Lower lobe of right lung (tissue), 2 donors: ENCODE results near the gene APBB2. TPM values are rescaled to one million over a fixed set of nuclear protein-coding genes. Genes with fewer than 3 reads are reported as not detected.

Experiments
- ATAC-seq, 2 donors: fragments of 200-7000 bp; cut with Tn5 transposase; one replicate each; pipeline ENCODE4 v1.9.1; 2020 to 2022; ENCODE audit warnings: mild to moderate bottlenecking in 2 of 2, moderate library complexity in 2 of 2
- DNase-seq: peaks from one replicate; pipeline ENCODE4 v3.0.0-alpha.2; 2020
- H3K27ac ChIP-seq: fragments of 200-600 bp; one replicate; pipeline ENCODE4 v1.8.0; 2022
- H3K27me3 ChIP-seq: fragments of 200-600 bp; one replicate; pipeline ENCODE4 v1.8.0; 2022; ENCODE audit warnings: low read depth
- H3K36me3 ChIP-seq: fragments of 200-600 bp; one replicate; pipeline ENCODE4 v1.8.0; 2022; ENCODE audit warnings: mild to moderate bottlenecking
- H3K4me1 ChIP-seq: fragments of 200-600 bp; one replicate; pipeline ENCODE4 v1.8.0; 2022
- H3K4me3 ChIP-seq: fragments of 200-600 bp; one replicate; pipeline ENCODE4 v1.8.0; 2022; ENCODE audit warnings: mild to moderate bottlenecking
- H3K9me3 ChIP-seq: fragments of 200-600 bp; one replicate; pipeline ENCODE4 v1.8.0; 2022
- CTCF ChIP-seq: fragments of 200-600 bp; IDR thresholded peaks from one replicate; pipeline ENCODE4 v1.8.0; 2022; ENCODE audit warnings: antibody characterized with exemption, mild to moderate bottlenecking
- intact Hi-C: fragments of 100-400 bp; cut with DNase I; formaldehyde crosslinking; loops from one replicate; pipeline ENCODE4 v1.11.0; 2022
- total RNA-seq: library from RNA; stranded (reverse); fragmentation: NEBNext Ultra II Directional; extraction: Animal tissue kit (Norgen Biotek cat#: 25700); gene quantifications from one replicate; pipeline ENCODE4 v1.2.1, GENCODE V29; 2021
- donor health status: DM: no; HTN: yes; CAD: no; lungs with severe emphysema.

The APBB2 gene
- total RNA-seq, 1 donor from 2014 or later: 59.3 TPM

- H3K36me3 ChIP-seq: no peaks in the 10 kb centered on the region
- H3K4me1 ChIP-seq: peaks cover 22% of the 10 kb centered on the region
- TF ChIP-seq CTCF: peak; percentile 46
- intact Hi-C loops: no loop called here
- no peak overlapping the region for H3K4me3 ChIP-seq
- no peaks in the 10 kb centered on the region for H3K9me3 ChIP-seq
- DNase-seq: peak; percentile 67
- H3K27me3 ChIP-seq: no peaks in the 10 kb centered on the region
- no peak overlapping the region for H3K27ac ChIP-seq
- ATAC-seq: peak; percentile 81 to 82
Observed at GRCh38 chr4:40916880-40917279, 297.5 kb downstream of the APBB2 start.

- ATAC-seq (no peak), DNase-seq (no peak)
- intact Hi-C loops: no loop called here
- Histone ChIP-seq H3K36me3 (no peaks in the 10 kb centered on the region), H3K27ac (no peak overlapping the region), H3K4me1 (peaks cover 22% of the 10 kb centered on the region), H3K9me3 (no peaks in the 10 kb centered on the region), H3K27me3 (no peaks in the 10 kb centered on the region), H3K4me3 (no peak overlapping the region)
- no peak for TF ChIP-seq CTCF
Observed at GRCh38 chr4:40916218-40916555, 298.2 kb downstream of the APBB2 start.

GRCh38 chr4:40915318-40916217 is 298.8 kb downstream of the APBB2 start:
- ATAC-seq (peak; percentile 18 to 28), DNase-seq (no peak)
- Histone ChIP-seq H3K27me3 (no peaks in the 10 kb centered on the region), H3K9me3 (no peaks in the 10 kb centered on the region), H3K27ac (no peak overlapping the region), H3K4me3 (no peak overlapping the region), H3K4me1 (peaks cover 22% of the 10 kb centered on the region), H3K36me3 (no peaks in the 10 kb centered on the region)
- intact Hi-C loops: no loop called here
- TF ChIP-seq CTCF: no peak

GRCh38 chr4:40912460-40913184 is 301.7 kb downstream of the APBB2 start:
- H3K36me3 ChIP-seq: no peaks in the 10 kb centered on the region
- H3K4me3 ChIP-seq: no peak overlapping the region
- H3K27ac ChIP-seq: no peak overlapping the region
- no peaks in the 10 kb centered on the region for H3K27me3 ChIP-seq
- intact Hi-C loops: no loop called here
- DNase-seq: no peak
- no peaks in the 10 kb centered on the region for H3K9me3 ChIP-seq
- no peak for TF ChIP-seq CTCF
- no peak for ATAC-seq
- peaks cover 20% of the 10 kb centered on the region for H3K4me1 ChIP-seq

GRCh38 chr4:40910706-40911105 is 303.6 kb downstream of the APBB2 start:
- no peak overlapping the region for H3K27ac ChIP-seq
- ATAC-seq: no peak

More at GRCh38 chr4:40910706-40911105, 303.6 kb downstream of the APBB2 start:
- no peak for DNase-seq
- no peak for TF ChIP-seq CTCF
- intact Hi-C loops: no loop called here
- peaks cover 18% of the 10 kb centered on the region for H3K4me1 ChIP-seq
- no peaks in the 10 kb centered on the region for H3K36me3 ChIP-seq
- H3K27me3 ChIP-seq: no peaks in the 10 kb centered on the region
- H3K4me3 ChIP-seq: no peak overlapping the region
- no peaks in the 10 kb centered on the region for H3K9me3 ChIP-seq
